Trophoblast cell (in vitro differentiated cells and primary cell): Measurements from ENCODE around the gene MYPN.

ENCODE experiments used
- DNase-seq, 2 donors: peaks; one replicate each; pipeline ENCODE4 v3.0.0-alpha.2; 2016
- H2AFZ ChIP-seq: 2 replicates; pipeline ENCODE4 v1.6.1; 2013; ENCODE audit warnings: low read length, moderate library complexity, mild to moderate bottlenecking; ENCODE audit not compliant: insufficient read depth, poor library complexity
- H2AK5ac ChIP-seq: 2 replicates; pipeline ENCODE4 v1.6.1; 2013; ENCODE audit warnings: mild to moderate bottlenecking, low read length
- H2BK120ac ChIP-seq: 2 replicates; pipeline ENCODE4 v1.6.1; 2013; ENCODE audit warnings: low read length, mild to moderate bottlenecking, moderate library complexity; ENCODE audit not compliant: insufficient read depth, poor library complexity
- H2BK12ac ChIP-seq: 2 replicates; pipeline ENCODE4 v1.6.1; 2013; ENCODE audit warnings: mild to moderate bottlenecking, low read length, moderate library complexity
- H2BK5ac ChIP-seq: 2 replicates; pipeline ENCODE4 v1.6.1; 2013; ENCODE audit warnings: low read length, low read depth, moderate library complexity, mild to moderate bottlenecking; ENCODE audit not compliant: poor library complexity
- H3K14ac ChIP-seq: 2 replicates; pipeline ENCODE4 v1.6.1; 2013; ENCODE audit warnings: mild to moderate bottlenecking, low read length
- H3K18ac ChIP-seq: 2 replicates; pipeline ENCODE4 v1.6.1; 2013; ENCODE audit warnings: mild to moderate bottlenecking, low read length
- H3K23ac ChIP-seq: 2 replicates; pipeline ENCODE4 v1.6.1; 2013; ENCODE audit warnings: low read length
- H3K27ac ChIP-seq: 2 replicates; pipeline ENCODE4 v1.5.1; 2013; ENCODE audit warnings: low read depth, mild to moderate bottlenecking, inconsistent platforms, low read length, moderate library complexity
- H3K27me3 ChIP-seq: 2 replicates; pipeline ENCODE4 v1.6.1; 2013; ENCODE audit warnings: inconsistent platforms, mild to moderate bottlenecking, low read length, moderate library complexity; ENCODE audit not compliant: insufficient read depth
- H3K36me3 ChIP-seq, 2 experiments: 1 replicate in 1 of 2; 2 replicates in 1 of 2; pipeline ENCODE4 v1.6.1; 2013; ENCODE audit warnings: low read length in 2 of 2, mild to moderate bottlenecking in 2 of 2, moderate library complexity in 1 of 2; ENCODE audit not compliant: insufficient read depth in 2 of 2, control insufficient read depth in 1 of 2
- H3K4ac ChIP-seq: 2 replicates; pipeline ENCODE4 v1.6.1; 2013; ENCODE audit warnings: low read depth, mild to moderate bottlenecking, low read length, moderate library complexity
- H3K4me1 ChIP-seq, 2 experiments: 1 replicate in 1 of 2; 2 replicates in 1 of 2; pipeline ENCODE4 v1.6.1; 2013; ENCODE audit warnings: low read length in 2 of 2, mild to moderate bottlenecking in 2 of 2, moderate library complexity in 1 of 2; ENCODE audit not compliant: insufficient read depth in 2 of 2, control insufficient read depth in 1 of 2
- H3K4me2 ChIP-seq: 2 replicates; pipeline ENCODE4 v1.6.1; 2013; ENCODE audit warnings: inconsistent platforms, mild to moderate bottlenecking, low read length, moderate library complexity
- H3K4me3 ChIP-seq: 2 replicates; pipeline ENCODE4 v1.5.1; 2013; ENCODE audit warnings: mild to moderate bottlenecking, low read depth, low read length, inconsistent platforms
- H3K79me1 ChIP-seq: one replicate; pipeline ENCODE4 v1.6.1; 2013; ENCODE audit warnings: low read length
- H3K79me2 ChIP-seq: 2 replicates; pipeline ENCODE4 v1.6.1; 2013; ENCODE audit warnings: low read length, mild to moderate bottlenecking; ENCODE audit not compliant: control insufficient read depth, insufficient read depth, poor library complexity
- H3K9ac ChIP-seq: 2 replicates; pipeline ENCODE4 v1.6.1; 2013; ENCODE audit warnings: mild to moderate bottlenecking, low read length
- H3K9me3 ChIP-seq: 2 replicates; pipeline ENCODE4 v1.6.1; 2013; ENCODE audit warnings: low read depth, mild to moderate bottlenecking, control low read depth, inconsistent platforms, low read length; ENCODE audit not compliant: insufficient read depth
- H4K12ac ChIP-seq: 2 replicates; pipeline ENCODE4 v1.6.1; 2013; ENCODE audit warnings: low read depth, mild to moderate bottlenecking, low read length, moderate library complexity
- H4K8ac ChIP-seq: 2 replicates; pipeline ENCODE4 v1.6.1; 2013; ENCODE audit warnings: low read depth, mild to moderate bottlenecking, low read length, moderate library complexity
- H4K91ac ChIP-seq: one replicate; pipeline ENCODE4 v1.6.1; 2013; ENCODE audit warnings: low read depth, mild to moderate bottlenecking, low read length, moderate library complexity
- WGBS: extraction: QIAGEN DNeasy Blood & Tissue Kit; methylation state at CpG from one replicate; pipeline ENCODE4 v1.1.7; 2013; ENCODE audit warnings: missing lambda C conversion rate; ENCODE audit not compliant: insufficient read length, insufficient coverage; ENCODE audit errors: extremely low coverage; 5-methylcytosine and 5-hydroxymethylcytosine counted together

Gene MYPN

DNA sequence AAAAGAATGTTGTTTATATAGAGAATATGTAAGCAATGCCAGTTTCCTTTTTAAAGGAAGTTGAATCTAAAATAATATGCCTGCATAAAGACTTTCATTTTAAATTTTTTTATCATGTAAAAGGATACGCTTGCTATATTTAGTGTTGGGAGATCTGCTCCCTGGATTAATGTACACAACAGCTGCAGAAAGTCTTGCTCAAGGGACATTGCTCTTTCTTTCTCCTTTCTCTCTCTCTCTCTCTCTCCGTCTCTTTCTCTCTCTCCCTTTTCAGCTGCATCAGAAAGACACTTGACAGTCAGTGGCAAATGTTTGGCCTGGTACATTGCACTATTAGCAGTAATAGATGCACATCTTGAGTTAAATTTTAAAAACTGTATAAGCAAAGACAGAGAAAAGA is 739 bp downstream of the MYPN start:
- no peak overlapping the region for H2BK5ac ChIP-seq
- no peaks in the 10 kb centered on the region for H3K79me1 ChIP-seq
- no peaks in the 10 kb centered on the region for H3K79me2 ChIP-seq
- no peak overlapping the region for H3K4me3 ChIP-seq
- no peak for DNase-seq
- no peaks in the 10 kb centered on the region for H3K36me3 ChIP-seq
- no peaks in the 10 kb centered on the region for H3K4me1 ChIP-seq
- no peak overlapping the region for H2BK12ac ChIP-seq
- no peak overlapping the region for H2AFZ ChIP-seq
- H2AK5ac ChIP-seq = no peak overlapping the region
- H4K12ac ChIP-seq = no peak overlapping the region
- H4K91ac ChIP-seq = no peak overlapping the region
- H3K27ac ChIP-seq = no peak overlapping the region
- no peak overlapping the region for H3K23ac ChIP-seq
- no peak overlapping the region for H3K9ac ChIP-seq
- no peak overlapping the region for H3K18ac ChIP-seq
- H3K14ac ChIP-seq = no peak overlapping the region
- H3K4me2 ChIP-seq = no peak overlapping the region
- no peaks in the 10 kb centered on the region for H3K27me3 ChIP-seq
- H3K4ac ChIP-seq = no peak overlapping the region
- no peak overlapping the region for H2BK120ac ChIP-seq
- H4K8ac ChIP-seq = no peak overlapping the region
- H3K9me3 ChIP-seq = no peaks in the 10 kb centered on the region
- WGBS = no CpG with 5 or more reads among the region's 2 CpGs

- H3K79me1 ChIP-seq = no peaks in the 10 kb centered on the region
- no peak overlapping the region for H3K4me3 ChIP-seq
- H2BK12ac ChIP-seq = no peak overlapping the region
- no peak overlapping the region for H4K12ac ChIP-seq
- no peaks in the 10 kb centered on the region for H3K36me3 ChIP-seq
- no peak overlapping the region for H3K4ac ChIP-seq
- DNase-seq = no peak
- WGBS = no CpG with 5 or more reads among the region's 2 CpGs
- no peak overlapping the region for H3K23ac ChIP-seq
- no peak overlapping the region for H2BK5ac ChIP-seq
- H2BK120ac ChIP-seq = no peak overlapping the region
- H2AK5ac ChIP-seq = no peak overlapping the region
- no peak overlapping the region for H4K8ac ChIP-seq
- no peak overlapping the region for H3K14ac ChIP-seq
- no peak overlapping the region for H3K4me2 ChIP-seq
- H3K9me3 ChIP-seq = no peaks in the 10 kb centered on the region
- H3K27me3 ChIP-seq = no peaks in the 10 kb centered on the region
- H2AFZ ChIP-seq = no peak overlapping the region
- H3K18ac ChIP-seq = no peak overlapping the region
- H3K27ac ChIP-seq = no peak overlapping the region
- H3K79me2 ChIP-seq = no peaks in the 10 kb centered on the region
- H4K91ac ChIP-seq = no peak overlapping the region
- H3K9ac ChIP-seq = no peak overlapping the region
- no peaks in the 10 kb centered on the region for H3K4me1 ChIP-seq
Observed at GRCh38 chr10:68111584-68111983, 2.3 kb downstream of the MYPN start.

DNA sequence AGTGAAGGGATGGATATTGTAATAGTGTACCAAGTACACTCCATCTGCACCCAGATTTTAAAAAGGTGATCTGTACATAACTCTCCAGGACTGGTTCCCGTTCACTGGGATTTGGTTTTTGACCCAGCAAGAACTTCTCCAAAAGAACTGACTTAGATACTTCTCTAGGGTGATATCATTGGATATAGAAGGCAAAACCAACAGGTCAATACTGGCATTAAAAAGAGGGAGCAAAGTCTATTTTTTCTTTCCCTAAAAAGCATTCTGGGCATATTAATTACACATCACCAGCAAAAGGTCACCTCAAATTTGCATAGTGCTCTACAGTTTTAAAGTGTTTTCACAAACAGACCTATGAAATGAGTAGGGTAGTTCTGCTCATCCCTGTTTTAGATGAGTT is 3.5 kb downstream of the MYPN start:
- no CpG with 5 or more reads among the region's 1 CpG for WGBS
- no peak overlapping the region for H2BK5ac ChIP-seq

DNA sequence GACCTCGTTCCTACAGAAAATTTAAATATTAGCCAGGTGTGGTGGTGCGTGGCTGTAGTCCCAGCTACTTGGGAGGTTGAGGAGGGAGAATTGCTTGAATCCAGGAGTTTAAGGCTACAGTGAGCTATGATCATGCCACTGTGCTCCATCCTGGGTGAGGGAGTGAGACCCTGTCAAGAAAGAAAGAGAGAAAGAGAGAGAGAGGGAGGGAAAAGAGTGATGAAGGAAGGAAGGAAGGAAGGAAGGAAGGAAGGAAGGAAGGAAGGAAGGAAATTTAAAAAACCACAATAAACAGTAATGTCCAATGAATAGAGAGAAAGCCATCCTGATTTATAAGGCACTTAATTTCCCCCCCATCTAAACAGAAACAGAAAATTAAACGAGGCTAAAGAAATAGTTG is 9.4 kb downstream of the MYPN start:
- H3K14ac ChIP-seq = no peak overlapping the region
- DNase-seq = no peak
- no peaks in the 10 kb centered on the region for H3K4me1 ChIP-seq
- H3K18ac ChIP-seq = no peak overlapping the region
- H3K4me2 ChIP-seq = no peak overlapping the region
- no peak overlapping the region for H4K8ac ChIP-seq
- H3K36me3 ChIP-seq = no peaks in the 10 kb centered on the region
- H3K9ac ChIP-seq = no peak overlapping the region
- H2AK5ac ChIP-seq = no peak overlapping the region
- H4K91ac ChIP-seq = no peak overlapping the region
- no peak overlapping the region for H3K4ac ChIP-seq
- H3K79me2 ChIP-seq = no peaks in the 10 kb centered on the region
- H4K12ac ChIP-seq = no peak overlapping the region
- H2BK120ac ChIP-seq = no peak overlapping the region
- H3K23ac ChIP-seq = no peak overlapping the region
- no peak overlapping the region for H2BK5ac ChIP-seq
- no peaks in the 10 kb centered on the region for H3K79me1 ChIP-seq
- no peak overlapping the region for H2BK12ac ChIP-seq
- H3K27me3 ChIP-seq = no peaks in the 10 kb centered on the region
- no CpG with 5 or more reads among the region's 3 CpGs for WGBS
- no peak overlapping the region for H3K27ac ChIP-seq
- no peak overlapping the region for H3K4me3 ChIP-seq
- no peak overlapping the region for H2AFZ ChIP-seq
- no peaks in the 10 kb centered on the region for H3K9me3 ChIP-seq

More for the DNA sequence above, 3.5 kb downstream of the MYPN start:
- Histone ChIP-seq H3K36me3 (no peaks in the 10 kb centered on the region), H4K8ac (no peak overlapping the region), H3K23ac (no peak overlapping the region), H2BK120ac (no peak overlapping the region), H3K14ac (no peak overlapping the region), H2BK12ac (no peak overlapping the region), H3K79me1 (no peaks in the 10 kb centered on the region), H4K12ac (no peak overlapping the region), H3K27me3 (no peaks in the 10 kb centered on the region), H3K9me3 (no peaks in the 10 kb centered on the region), H3K18ac (no peak overlapping the region), H3K4ac (no peak overlapping the region), H3K79me2 (no peaks in the 10 kb centered on the region), H4K91ac (no peak overlapping the region), H3K4me2 (no peak overlapping the region), H3K4me1 (no peaks in the 10 kb centered on the region), H2AFZ (no peak overlapping the region), H2AK5ac (no peak overlapping the region), H3K4me3 (no peak overlapping the region), H3K27ac (no peak overlapping the region), H3K9ac (no peak overlapping the region)
- no peak for DNase-seq
